Activated gamma-delta T cell (primary cell): ENCODE results near the gene COASY.
A peak's percentile ranks its signal among the peaks of the same experiment; 100 is the strongest.
"Not testable (repeated sequence)": the region's sequence is repeated elsewhere in the genome, so short reads cannot be mapped to it uniquely, and the experiment has no call there.

Experiments used
- DNase-seq: peaks from one replicate; lab custom pipeline; 2025; lab: John Stamatoyannopoulos, UW

COASY gene

GRCh38 chr17:42531455-42532354 is 30.2 kb upstream of the COASY start:
- DNase-seq: peak; percentile 56

DNA sequence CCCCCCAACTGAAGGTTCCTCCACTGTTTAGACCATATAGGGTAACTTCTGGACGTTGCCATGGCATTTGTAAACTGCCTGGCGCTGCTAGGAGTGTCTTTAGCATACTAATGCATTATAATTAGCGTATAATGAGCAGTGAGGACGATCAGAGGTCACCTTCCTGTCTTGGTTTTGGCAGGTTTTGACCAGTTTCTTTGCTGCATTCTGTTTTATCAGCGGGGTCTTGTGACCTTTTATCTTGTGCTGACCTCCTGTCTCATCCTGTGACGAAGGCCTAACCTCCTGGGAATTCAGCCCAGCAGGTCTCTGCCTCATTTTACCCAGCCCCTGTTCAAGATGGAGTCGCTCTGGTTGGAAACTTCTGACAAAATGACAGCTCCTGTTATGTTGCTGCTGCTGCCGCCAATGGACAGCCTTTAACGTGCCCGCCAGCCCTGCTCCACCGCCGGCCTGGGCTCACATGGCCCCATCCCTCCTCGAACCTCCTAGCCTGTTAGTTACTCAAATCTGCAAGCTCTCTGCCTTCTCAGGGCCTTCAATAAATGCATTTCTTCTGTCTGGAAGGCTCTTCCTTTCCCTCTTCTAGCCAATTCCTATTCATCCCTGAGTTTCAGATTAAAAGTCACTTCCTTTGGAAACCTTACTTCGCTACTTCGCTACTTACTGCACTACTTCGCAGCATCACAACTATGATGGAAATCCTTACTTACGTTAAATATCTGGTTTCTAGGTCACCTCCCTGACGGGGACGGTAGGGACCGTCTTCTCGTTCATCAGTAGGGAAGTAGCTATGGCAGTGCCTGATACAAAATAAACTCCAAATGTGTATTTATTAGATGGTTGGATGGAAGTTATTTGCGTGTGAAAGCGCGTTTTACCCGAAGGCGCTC is 26.5 kb upstream of the COASY start:
- no peak for DNase-seq

DNA sequence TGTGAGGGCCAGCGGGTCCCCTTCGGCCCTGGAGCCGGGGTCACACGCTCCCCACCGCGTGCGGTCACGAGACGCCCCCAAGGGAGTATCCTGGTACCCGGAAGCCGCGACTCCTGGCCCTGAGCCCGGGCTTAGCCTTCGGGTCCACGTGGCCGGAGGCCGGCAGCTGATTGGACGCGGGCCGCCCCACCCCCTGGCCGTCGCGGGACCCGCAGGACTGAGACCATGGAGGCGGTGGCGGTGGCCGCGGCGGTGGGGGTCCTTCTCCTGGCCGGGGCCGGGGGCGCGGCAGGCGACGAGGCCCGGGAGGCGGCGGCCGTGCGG is 25.9 kb upstream of the COASY start, which contains the start of gene NAGLU:
TSS of gene NAGLU (plus strand) at position 194 of the 324 bp plus-strand sequence. CDS start at position 226, 32 bp downstream.
- peak; percentile 76 for DNase-seq

DNA sequence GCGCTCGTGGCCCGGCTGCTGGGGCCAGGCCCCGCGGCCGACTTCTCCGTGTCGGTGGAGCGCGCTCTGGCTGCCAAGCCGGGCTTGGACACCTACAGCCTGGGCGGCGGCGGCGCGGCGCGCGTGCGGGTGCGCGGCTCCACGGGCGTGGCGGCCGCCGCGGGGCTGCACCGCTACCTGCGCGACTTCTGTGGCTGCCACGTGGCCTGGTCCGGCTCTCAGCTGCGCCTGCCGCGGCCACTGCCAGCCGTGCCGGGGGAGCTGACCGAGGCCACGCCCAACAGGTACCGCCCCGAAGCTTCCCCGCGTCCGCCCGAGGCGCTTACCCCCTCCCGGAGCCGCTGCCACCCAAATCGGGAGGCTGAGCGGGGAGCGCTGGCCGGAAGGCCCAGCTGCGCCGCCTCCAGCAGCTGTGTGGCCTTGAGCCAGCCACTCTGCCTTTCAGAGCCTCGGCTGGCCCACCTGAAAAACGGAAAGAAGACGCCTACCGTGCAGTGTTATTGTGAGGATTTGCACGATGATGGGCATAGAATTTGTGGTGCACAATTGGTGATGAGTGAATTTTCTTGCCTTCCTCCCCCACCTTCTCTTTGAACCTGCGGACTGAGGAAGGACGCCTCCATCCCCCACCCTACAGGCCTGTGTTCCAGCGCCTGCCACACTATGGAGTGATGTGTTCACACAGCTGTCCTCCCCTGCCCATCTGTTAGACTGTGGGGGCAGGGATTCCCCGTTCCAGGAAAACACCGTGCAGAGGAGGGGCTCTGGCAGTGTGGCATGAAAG is 25.4 kb upstream of the COASY start:
- DNase-seq: peak; percentile 47

GRCh38 chr17:42537156-42537805 is 24.7 kb upstream of the COASY start:
- no peak for DNase-seq

DNA sequence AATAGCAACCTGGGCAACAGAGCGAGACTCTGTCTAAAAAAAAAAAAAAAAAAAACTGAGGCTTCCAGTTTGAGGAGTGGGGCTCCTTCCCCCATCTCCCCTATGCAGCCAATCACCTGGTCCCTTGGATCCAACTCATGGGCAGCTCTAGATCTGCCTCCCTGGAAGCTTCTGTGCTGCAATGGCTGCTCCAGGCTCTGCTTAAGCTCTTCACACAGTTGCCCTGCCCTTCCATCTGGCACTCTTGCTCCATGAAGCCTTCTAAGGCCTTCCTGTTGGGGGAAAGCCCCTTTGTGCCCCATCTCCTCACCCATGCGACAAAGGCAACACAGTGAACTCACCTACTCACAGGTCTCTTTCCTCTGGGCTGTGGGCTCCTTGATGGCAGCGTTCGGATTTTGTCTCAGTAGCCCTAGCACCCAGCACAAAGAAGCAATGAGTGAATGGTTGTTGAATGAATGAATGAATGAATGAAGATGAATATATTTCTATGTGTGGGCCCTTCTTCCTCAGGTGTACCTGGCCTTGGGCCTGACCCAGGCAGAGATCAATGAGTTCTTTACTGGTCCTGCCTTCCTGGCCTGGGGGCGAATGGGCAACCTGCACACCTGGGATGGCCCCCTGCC is 24.0 kb upstream of the COASY start:
- no peak for DNase-seq

GRCh38 chr17:42538482-42538881 is 23.5 kb upstream of the COASY start:
- DNase-seq: no peak

GRCh38 chr17:42540558-42540957 is 21.4 kb upstream of the COASY start:
- DNase-seq: not testable (repeated sequence)

DNA sequence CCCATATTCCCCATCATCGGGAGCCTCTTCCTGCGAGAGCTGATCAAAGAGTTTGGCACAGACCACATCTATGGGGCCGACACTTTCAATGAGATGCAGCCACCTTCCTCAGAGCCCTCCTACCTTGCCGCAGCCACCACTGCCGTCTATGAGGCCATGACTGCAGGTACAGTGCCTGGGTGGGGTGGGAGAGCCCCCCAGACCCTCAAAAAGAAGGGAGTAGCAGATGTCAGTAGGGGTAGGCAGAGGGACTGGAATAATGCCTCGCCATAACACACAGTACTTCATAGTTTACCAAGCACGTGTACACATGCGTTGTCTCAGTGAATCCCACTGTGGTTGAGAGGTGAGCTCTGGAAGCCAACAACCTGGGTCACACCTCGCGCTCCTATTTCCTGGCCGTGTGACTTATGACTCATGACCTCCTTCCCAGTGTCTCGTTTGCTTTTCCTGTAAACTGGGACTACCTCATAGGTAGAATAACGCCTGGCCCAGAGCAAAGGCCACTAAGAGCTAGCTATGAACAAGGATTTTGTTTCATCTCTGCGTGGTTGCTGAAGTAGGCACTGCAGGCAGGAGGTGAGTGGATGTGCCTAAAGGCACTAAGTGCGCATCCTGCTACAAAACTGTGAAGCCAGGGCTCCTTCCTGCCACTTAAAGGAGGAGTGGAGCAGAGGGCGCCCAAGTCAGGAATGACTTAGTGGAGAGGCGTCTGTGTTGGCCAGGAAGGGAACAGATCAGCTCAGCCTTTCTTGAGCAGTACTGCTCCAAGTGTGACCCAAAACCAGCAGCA is 20.7 kb upstream of the COASY start:
- DNase-seq: no peak

GRCh38 chr17:42543190-42544079 is 18.5 kb upstream of the COASY start:
- DNase-seq: no peak

DNA sequence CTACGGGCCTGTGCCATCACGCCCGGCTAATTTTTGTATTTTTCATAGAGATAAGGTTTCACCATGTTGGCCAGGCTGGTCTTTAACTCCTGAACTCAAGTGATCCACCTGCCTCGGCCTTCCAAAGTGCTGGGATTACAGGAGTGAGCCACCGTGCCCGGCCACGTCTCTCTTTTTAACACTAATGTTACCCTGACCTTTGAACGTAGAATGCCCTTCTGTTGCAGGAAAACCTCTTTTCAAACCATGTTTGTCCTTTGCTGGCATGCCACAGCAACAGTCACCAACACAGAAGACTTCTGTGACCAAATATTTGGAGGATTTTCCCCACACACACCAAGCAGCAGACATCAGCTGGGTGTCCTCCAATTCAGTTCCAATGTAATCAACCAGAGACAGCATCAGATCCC is 17.1 kb upstream of the COASY start:
- DNase-seq: no peak

- not testable (repeated sequence) for DNase-seq
Measured at GRCh38 chr17:42545755-42546505, 16.0 kb upstream of the COASY start.

DNA sequence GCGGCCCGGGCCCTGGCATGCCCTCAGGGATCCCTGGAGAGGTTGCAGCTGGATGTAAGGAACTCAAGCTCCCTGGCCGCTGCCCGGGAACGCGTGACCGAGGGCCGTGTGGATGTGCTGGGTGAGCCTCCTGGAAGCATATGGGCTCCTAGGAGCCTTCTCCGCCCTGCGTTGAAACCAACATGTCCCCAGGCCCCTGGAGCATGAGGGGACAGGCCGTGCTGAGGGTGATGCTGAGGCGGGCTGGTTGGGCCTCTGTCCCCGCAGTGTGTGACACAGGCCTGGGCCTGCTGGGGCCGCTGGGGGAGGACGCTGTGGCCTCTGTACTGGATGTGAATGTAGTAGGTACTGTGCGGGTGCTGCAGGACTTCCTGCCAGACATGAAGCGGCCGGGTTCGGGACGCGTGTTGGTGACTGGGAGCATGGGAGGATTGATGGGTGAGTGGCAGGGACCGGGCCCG is 14.9 kb upstream of the COASY start:
- no peak for DNase-seq

DNA sequence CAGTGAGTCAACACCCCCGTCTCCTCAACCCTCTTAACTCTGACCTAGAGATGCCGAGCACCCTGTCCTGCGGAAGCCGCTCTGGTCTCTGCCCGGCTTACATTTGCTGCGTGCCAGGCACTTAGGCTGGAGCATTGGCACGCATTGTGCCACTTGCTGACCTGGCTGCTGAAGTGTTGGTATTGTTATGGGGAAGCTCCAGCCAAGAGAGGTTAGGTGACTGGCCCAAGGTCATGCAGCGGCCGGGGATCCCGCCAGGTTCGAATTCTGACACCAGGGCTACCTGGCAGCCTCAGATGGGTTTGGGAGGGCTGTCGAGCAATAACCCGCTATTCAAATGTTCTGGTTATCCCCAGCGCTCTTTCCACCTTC is 14.3 kb upstream of the COASY start:
- DNase-seq: no peak

DNA sequence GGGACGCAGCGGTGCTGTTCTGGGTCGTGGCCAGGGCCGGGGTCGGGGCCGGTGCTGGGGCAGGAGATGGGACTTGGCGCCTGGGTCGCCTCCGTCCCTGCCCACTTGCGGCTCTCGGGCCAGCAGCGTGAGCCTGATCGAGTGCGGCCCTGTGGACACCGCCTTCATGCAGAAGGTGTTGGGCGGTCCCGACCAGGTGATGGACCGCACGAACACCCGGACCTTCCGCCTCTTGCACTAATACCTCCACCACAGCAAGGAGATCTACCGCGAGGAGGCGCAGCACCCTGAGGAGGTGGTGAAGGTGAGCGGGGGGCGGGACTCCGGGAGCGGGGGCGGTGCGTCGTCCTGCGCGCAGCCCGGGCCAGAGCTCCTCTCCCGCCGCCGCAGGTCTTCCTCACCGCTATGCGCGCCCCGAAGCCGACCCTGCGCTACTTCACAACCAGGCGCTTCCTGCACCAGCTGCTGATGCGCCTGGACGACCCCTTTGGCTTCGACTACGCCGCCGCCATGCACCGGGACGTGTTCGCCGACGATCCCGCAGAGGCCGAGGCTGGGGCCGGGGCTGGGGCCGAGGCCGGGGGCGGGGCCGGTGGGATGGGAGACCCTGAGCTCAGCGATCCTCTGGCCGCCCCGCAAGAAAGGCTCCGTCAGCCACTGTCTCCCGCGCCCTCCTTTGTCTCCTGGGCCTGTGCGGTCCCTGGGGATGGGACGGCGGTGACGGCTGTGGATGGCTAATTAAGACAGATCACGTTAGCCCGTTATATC is 13.7 kb upstream of the COASY start:
- DNase-seq: peak; percentile 41

DNA sequence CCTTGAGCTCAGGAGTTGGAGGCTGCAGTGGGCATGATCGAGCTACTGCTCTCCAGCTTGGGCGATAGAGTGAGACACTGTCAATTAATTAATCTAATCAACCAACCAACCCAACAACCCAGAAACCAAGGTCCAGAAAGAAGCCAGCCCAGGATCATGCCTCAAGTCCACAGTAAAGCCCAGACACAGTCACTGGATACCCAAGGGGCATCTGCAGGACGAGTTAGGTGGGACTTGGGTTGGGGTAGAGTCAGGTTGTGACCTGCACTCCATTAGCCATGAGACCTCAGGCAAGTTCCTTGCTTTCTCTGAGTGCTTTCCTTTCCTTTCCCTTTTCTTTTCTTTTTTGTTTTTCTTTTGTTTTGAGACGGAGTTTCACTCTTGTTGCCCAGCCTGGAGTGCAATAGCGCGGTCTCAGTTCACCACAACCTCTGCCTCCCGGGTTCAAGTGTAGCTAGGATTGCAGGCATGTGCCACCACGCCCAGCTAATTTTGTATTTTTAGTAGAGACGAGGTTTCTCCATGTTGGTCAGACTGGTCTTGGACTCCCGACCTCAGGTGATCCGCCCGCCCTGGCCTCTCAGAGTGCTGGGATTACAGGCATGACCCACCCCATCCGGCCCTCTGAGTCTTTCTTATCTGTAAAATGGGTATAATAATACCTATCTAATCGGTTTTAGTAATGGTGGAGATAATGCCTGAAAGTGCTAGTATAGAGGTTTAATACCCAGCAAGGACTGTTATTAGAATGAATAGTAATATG is 12.8 kb upstream of the COASY start:
- DNase-seq: no peak

GRCh38 chr17:42552736-42553135 is 9.2 kb upstream of the COASY start, which contains the start of gene HSD17B1:
TSS of gene HSD17B1 (plus strand) at chr17:42552923. CDS start at chr17:42552934, 11 bp downstream.
- DNase-seq: not testable (repeated sequence)
